OCI-LY1 (cell line): ENCODE measurements around the gene MUC20.

Experiments
- H2AFZ ChIP-seq: fragments of 200-600 bp; sonication (generic), shearing (Covaris generic); 2 replicates; pipeline ENCODE4 v1.6.0; 2014; ENCODE audit warnings: antibody characterized with exemption, mild to moderate bottlenecking, low read length
- H3F3A ChIP-seq: fragments of 200-600 bp; sonication (generic), shearing (Covaris generic); 2 replicates; pipeline ENCODE4 v1.6.0; 2014; ENCODE audit warnings: mild to moderate bottlenecking, antibody characterized with exemption, low read length, moderate library complexity; ENCODE audit not compliant: insufficient read depth
- H3K27ac ChIP-seq: fragments of 200-600 bp; sonication (generic); 2 replicates; pipeline ENCODE4 v1.5.1; 2014; ENCODE audit warnings: low read length, mixed run types, mild to moderate bottlenecking, low read depth; ENCODE audit not compliant: poor library complexity, severe bottlenecking
- H3K27me3 ChIP-seq: fragments of 200-600 bp; sonication (generic); 2 replicates; pipeline ENCODE4 v1.6.0; 2014; ENCODE audit warnings: antibody characterized with exemption, mild to moderate bottlenecking, low read length, moderate library complexity; ENCODE audit not compliant: insufficient read depth
- H3K36me3 ChIP-seq: fragments of 200-600 bp; sonication (generic); 2 replicates; pipeline ENCODE4 v1.6.1; 2014; ENCODE audit warnings: mild to moderate bottlenecking, antibody characterized with exemption, low read length, moderate library complexity, mixed read lengths; ENCODE audit not compliant: insufficient read depth
- H3K4me1 ChIP-seq: fragments of 200-600 bp; sonication (generic); 2 replicates; pipeline ENCODE4 v1.5.1; 2014; ENCODE audit warnings: mild to moderate bottlenecking, low read length, moderate library complexity; ENCODE audit not compliant: insufficient read depth, severe bottlenecking
- H3K4me2 ChIP-seq: fragments of 200-600 bp; sonication (generic), shearing (Covaris generic); 2 replicates; pipeline ENCODE4 v1.6.1; 2014; ENCODE audit warnings: low read length
- H3K4me3 ChIP-seq: fragments of 200-600 bp; sonication (generic); 2 replicates; pipeline ENCODE4 v1.5.1; 2014; ENCODE audit warnings: low read length, low read depth, mild to moderate bottlenecking, mixed read lengths; ENCODE audit not compliant: poor library complexity, severe bottlenecking
- H3K79me2 ChIP-seq: fragments of 200-600 bp; shearing (Covaris generic); 2 replicates; pipeline ENCODE4 v1.6.1; 2016; ENCODE audit warnings: mixed run types, low read length, mixed read lengths; ENCODE audit not compliant: insufficient read depth
- H3K9ac ChIP-seq: fragments of 200-600 bp; sonication (generic), shearing (Covaris generic); 2 replicates; pipeline ENCODE4 v1.6.1; 2014; ENCODE audit warnings: mild to moderate bottlenecking, low read length, mixed read lengths
- H3K9me2 ChIP-seq: fragments of 200-600 bp; sonication (generic), shearing (Covaris generic); 2 replicates; pipeline ENCODE4 v1.6.1; 2014; ENCODE audit warnings: low read depth, mild to moderate bottlenecking, low read length, mixed read lengths
- H3K9me3 ChIP-seq: fragments of 200-600 bp; shearing (Covaris generic); 2 replicates; pipeline ENCODE4 v1.6.1; 2014; ENCODE audit warnings: low read length, mixed read lengths
- H4K20me1 ChIP-seq: fragments of 200-600 bp; sonication (generic), shearing (Covaris generic); 2 replicates; pipeline ENCODE4 v1.6.0; 2016; ENCODE audit warnings: mild to moderate bottlenecking, low read length; ENCODE audit not compliant: insufficient read depth
- EZH2 ChIP-seq: fragments of 200-600 bp; sonication (generic), shearing (Covaris generic); IDR thresholded peaks from 2 replicates; pipeline ENCODE4 v1.8.0; 2017; ENCODE audit warnings: borderline replicate concordance, mixed run types, mild to moderate bottlenecking, antibody characterized with exemption, low read length, moderate library complexity, mixed read lengths
- TF ChIP-seq, protein P1 (sequence below): fragments of 200-600 bp; sonication (generic), shearing (Covaris generic); IDR thresholded peaks from 2 replicates; pipeline ENCODE4 v1.5.1; 2017; ENCODE audit warnings: mild to moderate bottlenecking, antibody characterized with exemption, low read length, moderate library complexity, mixed read lengths

MUC20 gene

DNA sequence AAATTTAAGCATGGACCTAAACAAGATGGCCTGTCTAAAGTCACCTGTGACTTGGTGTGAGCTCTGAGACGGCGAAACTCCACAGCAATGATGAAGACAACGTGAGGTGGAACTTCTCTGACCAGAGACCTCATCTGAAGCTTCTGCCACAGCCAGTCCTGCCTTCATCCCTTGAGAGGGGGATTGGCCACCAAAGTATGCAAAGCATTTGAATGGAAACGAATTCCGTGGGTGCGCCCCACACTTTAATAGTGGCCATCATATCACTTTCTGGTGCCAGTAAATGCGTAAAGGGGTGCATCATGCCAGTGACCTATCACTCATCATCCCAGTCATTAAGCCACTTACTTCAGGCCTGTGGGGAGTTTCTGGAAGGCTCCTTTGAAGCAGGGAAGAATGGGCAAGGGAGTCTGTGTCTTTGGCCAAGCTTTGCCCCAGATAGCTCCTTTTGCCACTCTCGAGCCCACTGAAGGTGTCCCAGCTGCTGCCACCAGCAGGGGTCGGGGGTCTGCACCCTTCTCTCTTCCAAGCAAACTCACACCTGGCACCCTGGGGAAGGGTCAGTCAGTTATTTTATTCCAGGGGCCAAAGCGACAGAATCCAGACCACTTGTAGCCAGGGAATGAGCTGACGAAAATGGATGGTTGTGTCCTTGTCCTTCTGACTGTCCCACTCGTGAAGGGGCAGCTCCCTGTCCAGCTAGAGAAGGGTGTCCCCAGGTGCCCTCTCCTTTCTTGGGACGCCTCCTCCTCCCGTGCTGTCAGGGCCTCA lies 17.7 kb downstream of the MUC20 start:
- Histone ChIP-seq H3K4me2 (no peak overlapping the region), H3K79me2 (no peaks in the 10 kb centered on the region), H3K4me3 (no peak overlapping the region), H3K27ac (no peak overlapping the region), H3F3A (no peaks in the 10 kb centered on the region), H3K36me3 (no peaks in the 10 kb centered on the region), H4K20me1 (no peaks in the 10 kb centered on the region), H3K9me2 (no peaks in the 10 kb centered on the region), H3K27me3 (peaks cover 22% of the 10 kb centered on the region), H3K9ac (no peak overlapping the region), H3K9me3 (no peaks in the 10 kb centered on the region), H2AFZ (no peak overlapping the region), H3K4me1 (no peaks in the 10 kb centered on the region)
- TF ChIP-seq EZH2, result no peak
- TF ChIP-seq, protein P1, sequence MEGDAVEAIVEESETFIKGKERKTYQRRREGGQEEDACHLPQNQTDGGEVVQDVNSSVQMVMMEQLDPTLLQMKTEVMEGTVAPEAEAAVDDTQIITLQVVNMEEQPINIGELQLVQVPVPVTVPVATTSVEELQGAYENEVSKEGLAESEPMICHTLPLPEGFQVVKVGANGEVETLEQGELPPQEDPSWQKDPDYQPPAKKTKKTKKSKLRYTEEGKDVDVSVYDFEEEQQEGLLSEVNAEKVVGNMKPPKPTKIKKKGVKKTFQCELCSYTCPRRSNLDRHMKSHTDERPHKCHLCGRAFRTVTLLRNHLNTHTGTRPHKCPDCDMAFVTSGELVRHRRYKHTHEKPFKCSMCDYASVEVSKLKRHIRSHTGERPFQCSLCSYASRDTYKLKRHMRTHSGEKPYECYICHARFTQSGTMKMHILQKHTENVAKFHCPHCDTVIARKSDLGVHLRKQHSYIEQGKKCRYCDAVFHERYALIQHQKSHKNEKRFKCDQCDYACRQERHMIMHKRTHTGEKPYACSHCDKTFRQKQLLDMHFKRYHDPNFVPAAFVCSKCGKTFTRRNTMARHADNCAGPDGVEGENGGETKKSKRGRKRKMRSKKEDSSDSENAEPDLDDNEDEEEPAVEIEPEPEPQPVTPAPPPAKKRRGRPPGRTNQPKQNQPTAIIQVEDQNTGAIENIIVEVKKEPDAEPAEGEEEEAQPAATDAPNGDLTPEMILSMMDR, result no peak

DNA sequence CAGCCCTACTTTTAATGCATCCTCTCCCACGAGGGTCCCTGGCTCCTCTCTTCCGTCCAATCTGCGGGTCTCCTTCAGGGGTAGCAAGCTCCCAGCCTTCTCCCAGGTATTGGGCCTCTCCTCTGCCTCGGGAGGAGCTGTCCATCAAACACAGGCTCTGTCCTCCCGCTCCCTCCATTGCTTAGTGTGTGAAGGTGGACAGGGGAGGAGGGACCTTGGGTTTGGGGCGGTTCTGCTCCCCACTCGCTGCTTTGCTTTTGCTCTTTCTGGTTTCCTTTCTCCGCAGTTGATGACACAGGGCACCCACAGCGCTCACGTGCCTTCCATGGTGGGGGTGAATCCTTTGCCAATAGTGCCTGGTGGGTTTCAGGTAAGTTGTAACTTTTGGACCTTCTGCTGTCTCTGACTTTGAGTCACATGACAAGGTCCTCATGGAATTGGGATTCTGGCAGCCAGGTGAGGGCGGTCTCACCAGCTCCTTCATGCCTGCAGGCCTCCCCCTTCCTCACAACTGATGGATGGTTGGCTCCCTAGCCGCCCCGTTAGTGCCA lies 18.9 kb downstream of the MUC20 start:
- Histone ChIP-seq H3K9ac (no peak overlapping the region), H3K36me3 (no peaks in the 10 kb centered on the region), H3K4me3 (no peak overlapping the region), H3K79me2 (no peaks in the 10 kb centered on the region), H3K9me3 (no peaks in the 10 kb centered on the region), H3K27ac (no peak overlapping the region), H2AFZ (no peak overlapping the region), H3K27me3 (peaks cover 22% of the 10 kb centered on the region), H3F3A (no peaks in the 10 kb centered on the region), H3K9me2 (no peaks in the 10 kb centered on the region), H4K20me1 (no peaks in the 10 kb centered on the region), H3K4me2 (no peak overlapping the region), H3K4me1 (no peaks in the 10 kb centered on the region)
- TF ChIP-seq, protein P1, result no peak
- TF ChIP-seq EZH2, result no peak

DNA sequence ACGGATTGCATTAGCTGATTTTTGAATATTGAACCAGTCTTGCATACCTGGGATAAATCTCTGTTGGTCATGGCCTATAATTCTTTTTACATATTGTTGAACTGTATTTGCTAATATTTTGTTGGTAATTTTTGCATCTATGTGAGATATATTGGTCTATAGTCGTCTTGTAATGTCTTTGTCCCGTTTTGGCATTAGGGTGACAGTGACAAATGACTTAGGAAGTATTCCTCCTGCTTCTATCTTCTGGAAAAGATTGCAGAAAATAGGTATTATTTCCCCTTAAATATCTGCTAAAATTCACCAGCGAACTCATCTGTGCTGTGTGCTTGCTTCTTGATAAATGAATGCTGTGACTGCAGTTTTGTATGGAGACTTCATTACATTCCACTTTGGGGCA lies 23.7 kb downstream of the MUC20 start:
- no peaks in the 10 kb centered on the region for H3K9me2 ChIP-seq
- H3K36me3 ChIP-seq, result no peaks in the 10 kb centered on the region; the same call in 1 of the 2 replicates
- peaks cover 4% of the 10 kb centered on the region for H3K4me1 ChIP-seq
- H3K27me3 ChIP-seq, result peaks cover 10% of the 10 kb centered on the region; the same call in 1 of the 2 replicates
- no peak overlapping the region for H3K9ac ChIP-seq
- no peak overlapping the region for H3K4me3 ChIP-seq
- no peak overlapping the region for H3K27ac ChIP-seq
- no peaks in the 10 kb centered on the region for H4K20me1 ChIP-seq
- no peak overlapping the region for H2AFZ ChIP-seq
- no peaks in the 10 kb centered on the region for H3F3A ChIP-seq
- H3K4me2 ChIP-seq, result no peak overlapping the region
- no peaks in the 10 kb centered on the region for H3K79me2 ChIP-seq
- no peaks in the 10 kb centered on the region for H3K9me3 ChIP-seq
- TF ChIP-seq, protein P1, result no peak
